GM12878 (cell line): ENCODE data around the gene ZDHHC11. TPM values are rescaled to one million over a fixed set of nuclear protein-coding genes. Genes with fewer than 3 reads are reported as not detected.

ENCODE experiments used
- ATAC-seq: fragments of 200-7000 bp; cut with Tn5 transposase; 3 replicates; pipeline ENCODE4 v1.9.1; 2020; ENCODE audit warnings: mild to moderate bottlenecking, moderate library complexity
- BruUV-seq: library from RNA; stranded (reverse); fragments of 400-500 nt; replicated peaks from 2 replicates; lab custom pipeline; 2021; lab: Mats Ljungman, UMichigan
- CTCF ChIA-PET: fragments of 300-600 bp; sonication (Branson Sonifier 250); formaldehyde crosslinking; extraction: SDS; loops from one replicate; lab custom pipeline; 2021; ENCODE audit warnings: inconsistent platforms; lab: Yijun Ruan, JAX
- POLR2A ChIA-PET: fragments of 350-600 bp; formaldehyde crosslinking; extraction: SDS; loops from one replicate; lab custom pipeline; 2021; ENCODE audit warnings: inconsistent platforms; lab: Charles Lee
- RAD21 ChIA-PET: fragments of 300-600 bp; sonication (Branson Sonifier 250); formaldehyde crosslinking; loops from one replicate; lab custom pipeline; 2023; ENCODE audit warnings: antibody characterized with exemption; ENCODE audit not compliant: unreplicated experiment; lab: Charles Lee
- SMC1A ChIA-PET: fragments of 300-600 bp; sonication (Branson Sonifier 250); formaldehyde crosslinking; loops from one replicate; lab custom pipeline; 2023; ENCODE audit not compliant: unreplicated experiment, uncharacterized antibody; lab: Charles Lee
- DNase-seq: peaks from one replicate; pipeline ENCODE4 v3.0.0-alpha.2; 2011; ENCODE audit warnings: low read depth, low spot score
- FAIRE-seq: peaks from 3 replicates; lab custom pipeline; 2011; peaks lifted over from hg19 to GRCh38; lab: Jason Lieb, UNC
- H2AFZ ChIP-seq: 2 replicates; pipeline ENCODE4 v1.6.0; 2011; ENCODE audit warnings: low read depth, low read length, control low read depth; ENCODE audit not compliant: control insufficient read depth
- H3K27ac ChIP-seq: 2 replicates; pipeline ENCODE4 v1.5.1; 2011; ENCODE audit warnings: control low read depth; ENCODE audit not compliant: control insufficient read depth, insufficient read depth
- H3K27me3 ChIP-seq, 2 experiments: replicated peaks in 1 of 2; 2 replicates each; pipeline versions ENCODE4 v1.6.0 to v1.6.1; 2011; ENCODE audit warnings: low read length in 1 of 2; ENCODE audit not compliant: control insufficient read depth in 2 of 2, insufficient read depth in 2 of 2
- H3K36me3 ChIP-seq, 2 experiments: 2 replicates each; pipeline ENCODE4 v1.5.1; 2011; ENCODE audit warnings: low read length in 1 of 2; ENCODE audit not compliant: control insufficient read depth in 2 of 2, insufficient read depth in 2 of 2
- H3K4me1 ChIP-seq: 2 replicates; pipeline ENCODE4 v1.6.1; 2011; ENCODE audit warnings: mild to moderate bottlenecking, low read length, moderate library complexity, mixed read lengths; ENCODE audit not compliant: control insufficient read depth, insufficient read depth
- H3K4me2 ChIP-seq: 2 replicates; pipeline ENCODE4 v1.6.0; 2011; ENCODE audit warnings: control low read depth; ENCODE audit not compliant: control insufficient read depth, insufficient read depth
- H3K4me3 ChIP-seq: fragments of 200-600 bp; sonication (generic); 2 replicates; pipeline ENCODE4 v1.5.1; 2016
- H3K79me2 ChIP-seq: 2 replicates; pipeline ENCODE4 v1.6.0; 2011; ENCODE audit warnings: low read length; ENCODE audit not compliant: control insufficient read depth, insufficient read depth
- H3K9ac ChIP-seq: 2 replicates; pipeline ENCODE4 v1.8.0; 2011; ENCODE audit warnings: low read length, control low read depth, mixed read lengths; ENCODE audit not compliant: control insufficient read depth, insufficient read depth
- H3K9me3 ChIP-seq: replicated peaks from 3 replicates; pipeline ENCODE4 v1.5.1; 2011; ENCODE audit warnings: mild to moderate bottlenecking, low read length; ENCODE audit not compliant: control insufficient read depth, insufficient read depth
- H4K20me1 ChIP-seq: 2 replicates; pipeline ENCODE4 v1.6.0; 2011; ENCODE audit not compliant: control insufficient read depth, insufficient read depth
- CEBPB ChIP-seq, 2 experiments: fragments of 150-350 bp in 1 of 2; IDR thresholded peaks; 2 replicates each; pipeline ENCODE4 v1.6.1; 2012 to 2014; ENCODE audit warnings: low read depth in 2 of 2, low read length in 2 of 2, borderline replicate concordance in 1 of 2, inconsistent platforms in 1 of 2
- FOS ChIP-seq: IDR thresholded peaks from 3 replicates; pipeline ENCODE4 v1.6.1; 2011; ENCODE audit warnings: borderline replicate concordance; ENCODE audit not compliant: insufficient read length; ENCODE audit errors: extremely low read depth
- GABPA ChIP-seq: IDR thresholded peaks from 2 replicates; pipeline ENCODE4 v1.6.1; 2014; ENCODE audit warnings: antibody characterized with exemption, low read depth, mild to moderate bottlenecking, inconsistent platforms
- HCFC1 ChIP-seq: fragments of 150-350 bp; IDR thresholded peaks from 2 replicates; pipeline ENCODE4 v1.6.1; 2014; ENCODE audit warnings: low read length
- IRF4 ChIP-seq: IDR thresholded peaks from 2 replicates; pipeline ENCODE4 v1.6.1; 2011; ENCODE audit warnings: low read depth, low read length
- JUND ChIP-seq: IDR thresholded peaks from 2 replicates; pipeline ENCODE4 v1.6.1; 2012; ENCODE audit warnings: low read depth, mild to moderate bottlenecking, low read length, improper control_type of control experiment, moderate library complexity
- MYC ChIP-seq: IDR thresholded peaks from 2 replicates; pipeline ENCODE4 v1.6.1; 2011; ENCODE audit warnings: mild to moderate bottlenecking, low read length, moderate library complexity, inconsistent platforms; ENCODE audit not compliant: insufficient read depth, insufficient replicate concordance, insufficient read length, severe bottlenecking
- PAX5 ChIP-seq: IDR thresholded peaks from 2 replicates; pipeline ENCODE4 v1.6.1; 2011; ENCODE audit warnings: low read depth, low read length, borderline replicate concordance
- PAX8 ChIP-seq: fragments of 450-650 bp; IDR thresholded peaks from 2 replicates; pipeline ENCODE4 v1.6.1; 2017; ENCODE audit warnings: mild to moderate bottlenecking, moderate library complexity
- POU2F2 ChIP-seq: IDR thresholded peaks from 3 replicates; pipeline ENCODE4 v1.6.1; 2011; ENCODE audit warnings: low read depth, mild to moderate bottlenecking, low read length, borderline replicate concordance
- SRF ChIP-seq, 2 experiments: IDR thresholded peaks; 2 replicates each; pipeline ENCODE4 v1.6.1; 2011; ENCODE audit warnings: low read depth in 2 of 2, low read length in 2 of 2, mild to moderate bottlenecking in 1 of 2, moderate library complexity in 1 of 2
- TARDBP ChIP-seq: IDR thresholded peaks from 2 replicates; pipeline ENCODE4 v1.6.1; 2016; ENCODE audit warnings: borderline replicate concordance
- TBL1XR1 ChIP-seq: IDR thresholded peaks from 2 replicates; pipeline ENCODE4 v1.6.1; 2012; ENCODE audit warnings: low read depth, low read length, improper control_type of control experiment
- ZNF274 ChIP-seq: IDR thresholded peaks from one replicate; pipeline ENCODE4 v1.8.0; 2011; ENCODE audit not compliant: insufficient read length, insufficient read depth
- WGBS: methylation state at CpG from one replicate; pipeline ENCODE4 v1.1.6; 2016; ENCODE audit warnings: low lambda C conversion rate; ENCODE audit not compliant: insufficient replicate concordance, insufficient coverage; ENCODE audit errors: missing lambda C conversion rate; 5-methylcytosine and 5-hydroxymethylcytosine counted together
- in situ Hi-C: fragments of 300-500 bp; cut with MboI; formaldehyde crosslinking; loops from 9 replicates; pipeline ENCODE4 v1.14.3; 2018; ENCODE audit warnings: mixed read lengths
- intact Hi-C: fragments of 100-400 bp; cut with micrococcal nuclease; formaldehyde crosslinking; loops from one replicate; pipeline ENCODE4 v1.14.2; 2022; ENCODE audit not compliant: unreplicated experiment
- polyA plus RNA-seq, 11 experiments: library from polyadenylated mRNA; depleted of rRNA in 4 of 11; unstranded in 6 of 11; stranded (reverse) in 5 of 11; fragments of >200 nt; fragmentation: Nextera tagmentation in 4 of 11; fragmentation: Illumina TruSeq in 1 of 11; extraction: Ambion mirVana in 4 of 11; extraction: Trizol in 1 of 11; gene quantifications; 1 replicate in 1 of 11; 2 replicates in 10 of 11; pipeline versions ENCODE4 v1.2.1 to v1.2.3, GENCODE V29; 2011 to 2016; ENCODE audit warnings: inconsistent platforms in 2 of 11, missing spikeins in 2 of 11, low read depth in 1 of 11
- total RNA-seq, 4 experiments: library from RNA; depleted of rRNA in 3 of 4; stranded (reverse); fragments of >200 nt in 3 of 4; fragmentation: Illumina TruSeq in 1 of 4; extraction: Trizol in 1 of 4; gene quantifications; 2 replicates each; pipeline versions ENCODE4 v1.2.1 to v1.2.3, GENCODE V29; 2013 to 2021
- TF ChIP-seq, protein P1 (sequence below): IDR thresholded peaks from 2 replicates; pipeline ENCODE4 v1.6.1; 2012; ENCODE audit warnings: mild to moderate bottlenecking, low read depth, low read length
- TF ChIP-seq, protein P2 (sequence below): fragments of 450-650 bp; IDR thresholded peaks from 2 replicates; pipeline ENCODE4 v1.6.1; 2017; ENCODE audit warnings: low read depth, mild to moderate bottlenecking, moderate library complexity
- TF ChIP-seq, protein P3 (sequence below): fragments of 450-650 bp; IDR thresholded peaks from 2 replicates; pipeline ENCODE4 v1.6.1; 2017; ENCODE audit warnings: mild to moderate bottlenecking, low read depth, inconsistent platforms; ENCODE audit not compliant: poor library complexity, severe bottlenecking
- TF ChIP-seq, protein P4 (sequence below): fragments of 450-650 bp; IDR thresholded peaks from 2 replicates; pipeline ENCODE4 v1.6.1; 2014; ENCODE audit warnings: mild to moderate bottlenecking

The ZDHHC11 gene
- total and polyA plus RNA-seq, 10 of the 15 experiments (the other 5 are each of a cell fraction or from before 2014, with no cell fraction given), result 0.04 to 1.4 (median 0.30) TPM

DNA sequence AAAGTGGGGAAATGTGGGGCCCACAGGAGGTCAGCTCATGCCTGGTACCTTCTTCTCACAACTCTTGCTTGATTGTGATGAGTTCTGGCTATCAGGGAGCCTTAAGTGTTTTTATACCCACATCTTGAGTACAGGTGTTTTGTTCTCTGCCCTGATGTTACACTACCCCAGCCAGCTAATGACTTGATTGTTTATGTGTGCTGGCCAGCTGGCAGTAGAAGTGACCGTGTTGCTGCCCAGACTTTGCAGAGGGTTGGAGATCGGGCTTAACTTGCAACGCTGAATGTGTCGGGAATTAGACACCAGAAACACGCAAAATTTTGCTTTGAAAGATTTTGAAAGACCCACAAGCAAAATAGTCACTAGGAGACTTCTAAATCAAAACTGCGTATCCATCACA is 49.3 kb downstream of the ZDHHC11 start:
- no peak overlapping the region for H3K4me3 ChIP-seq
- no peak overlapping the region for H3K27ac ChIP-seq
- no TSS peak for BruUV-seq
- no peaks in the 10 kb centered on the region for H4K20me1 ChIP-seq
- intact Hi-C loops, result no loop called here
- no peaks in the 10 kb centered on the region for H3K27me3 ChIP-seq
- WGBS, result 69% methylated on average over 6 of the region's 6 CpGs
- ChIA-PET RAD21 (no interaction called here), POLR2A (no interaction called here), SMC1A (no interaction called here), CTCF (no interaction called here)
- H2AFZ ChIP-seq, result no peak overlapping the region
- no peaks in the 10 kb centered on the region for H3K79me2 ChIP-seq
- no peak overlapping the region for H3K9ac ChIP-seq
- ATAC-seq (no peak), FAIRE-seq (no peak), DNase-seq (no peak)
- H3K36me3 ChIP-seq, result no peaks in the 10 kb centered on the region
- in situ Hi-C loops, result no loop called here
- H3K4me1 ChIP-seq, result no peaks in the 10 kb centered on the region
- H3K9me3 ChIP-seq, result no peaks in the 10 kb centered on the region; the same call in 2 of the 3 replicates
- H3K4me2 ChIP-seq, result no peak overlapping the region
- TF ChIP-seq SRF (IDR thresholded peaks at IDR 0.05; ENCODE audit: low read depth in 2 of 2, low read length in 2 of 2) (no peak), JUND (no peak), IRF4 (no peak), TBL1XR1 (no peak), CEBPB (IDR thresholded peaks at IDR 0.05; ENCODE audit: borderline replicate concordance in 1 of 2, low read depth in 2 of 2, low read length in 2 of 2) (no peak), HCFC1 (no peak), PAX8 (no peak), GABPA (no peak), FOS (no peak), PAX5 (no peak), ZNF274 (no peak), TARDBP (no peak), POU2F2 (no peak), MYC (no peak)
- TF ChIP-seq, protein P1, sequence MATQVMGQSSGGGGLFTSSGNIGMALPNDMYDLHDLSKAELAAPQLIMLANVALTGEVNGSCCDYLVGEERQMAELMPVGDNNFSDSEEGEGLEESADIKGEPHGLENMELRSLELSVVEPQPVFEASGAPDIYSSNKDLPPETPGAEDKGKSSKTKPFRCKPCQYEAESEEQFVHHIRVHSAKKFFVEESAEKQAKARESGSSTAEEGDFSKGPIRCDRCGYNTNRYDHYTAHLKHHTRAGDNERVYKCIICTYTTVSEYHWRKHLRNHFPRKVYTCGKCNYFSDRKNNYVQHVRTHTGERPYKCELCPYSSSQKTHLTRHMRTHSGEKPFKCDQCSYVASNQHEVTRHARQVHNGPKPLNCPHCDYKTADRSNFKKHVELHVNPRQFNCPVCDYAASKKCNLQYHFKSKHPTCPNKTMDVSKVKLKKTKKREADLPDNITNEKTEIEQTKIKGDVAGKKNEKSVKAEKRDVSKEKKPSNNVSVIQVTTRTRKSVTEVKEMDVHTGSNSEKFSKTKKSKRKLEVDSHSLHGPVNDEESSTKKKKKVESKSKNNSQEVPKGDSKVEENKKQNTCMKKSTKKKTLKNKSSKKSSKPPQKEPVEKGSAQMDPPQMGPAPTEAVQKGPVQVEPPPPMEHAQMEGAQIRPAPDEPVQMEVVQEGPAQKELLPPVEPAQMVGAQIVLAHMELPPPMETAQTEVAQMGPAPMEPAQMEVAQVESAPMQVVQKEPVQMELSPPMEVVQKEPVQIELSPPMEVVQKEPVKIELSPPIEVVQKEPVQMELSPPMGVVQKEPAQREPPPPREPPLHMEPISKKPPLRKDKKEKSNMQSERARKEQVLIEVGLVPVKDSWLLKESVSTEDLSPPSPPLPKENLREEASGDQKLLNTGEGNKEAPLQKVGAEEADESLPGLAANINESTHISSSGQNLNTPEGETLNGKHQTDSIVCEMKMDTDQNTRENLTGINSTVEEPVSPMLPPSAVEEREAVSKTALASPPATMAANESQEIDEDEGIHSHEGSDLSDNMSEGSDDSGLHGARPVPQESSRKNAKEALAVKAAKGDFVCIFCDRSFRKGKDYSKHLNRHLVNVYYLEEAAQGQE, result no peak
- TF ChIP-seq, protein P2, sequence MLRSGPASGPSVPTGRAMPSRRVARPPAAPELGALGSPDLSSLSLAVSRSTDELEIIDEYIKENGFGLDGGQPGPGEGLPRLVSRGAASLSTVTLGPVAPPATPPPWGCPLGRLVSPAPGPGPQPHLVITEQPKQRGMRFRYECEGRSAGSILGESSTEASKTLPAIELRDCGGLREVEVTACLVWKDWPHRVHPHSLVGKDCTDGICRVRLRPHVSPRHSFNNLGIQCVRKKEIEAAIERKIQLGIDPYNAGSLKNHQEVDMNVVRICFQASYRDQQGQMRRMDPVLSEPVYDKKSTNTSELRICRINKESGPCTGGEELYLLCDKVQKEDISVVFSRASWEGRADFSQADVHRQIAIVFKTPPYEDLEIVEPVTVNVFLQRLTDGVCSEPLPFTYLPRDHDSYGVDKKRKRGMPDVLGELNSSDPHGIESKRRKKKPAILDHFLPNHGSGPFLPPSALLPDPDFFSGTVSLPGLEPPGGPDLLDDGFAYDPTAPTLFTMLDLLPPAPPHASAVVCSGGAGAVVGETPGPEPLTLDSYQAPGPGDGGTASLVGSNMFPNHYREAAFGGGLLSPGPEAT, result no peak
- TF ChIP-seq, protein P3, sequence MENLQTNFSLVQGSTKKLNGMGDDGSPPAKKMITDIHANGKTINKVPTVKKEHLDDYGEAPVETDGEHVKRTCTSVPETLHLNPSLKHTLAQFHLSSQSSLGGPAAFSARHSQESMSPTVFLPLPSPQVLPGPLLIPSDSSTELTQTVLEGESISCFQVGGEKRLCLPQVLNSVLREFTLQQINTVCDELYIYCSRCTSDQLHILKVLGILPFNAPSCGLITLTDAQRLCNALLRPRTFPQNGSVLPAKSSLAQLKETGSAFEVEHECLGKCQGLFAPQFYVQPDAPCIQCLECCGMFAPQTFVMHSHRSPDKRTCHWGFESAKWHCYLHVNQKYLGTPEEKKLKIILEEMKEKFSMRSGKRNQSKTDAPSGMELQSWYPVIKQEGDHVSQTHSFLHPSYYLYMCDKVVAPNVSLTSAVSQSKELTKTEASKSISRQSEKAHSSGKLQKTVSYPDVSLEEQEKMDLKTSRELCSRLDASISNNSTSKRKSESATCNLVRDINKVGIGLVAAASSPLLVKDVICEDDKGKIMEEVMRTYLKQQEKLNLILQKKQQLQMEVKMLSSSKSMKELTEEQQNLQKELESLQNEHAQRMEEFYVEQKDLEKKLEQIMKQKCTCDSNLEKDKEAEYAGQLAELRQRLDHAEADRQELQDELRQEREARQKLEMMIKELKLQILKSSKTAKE, result no peak
- TF ChIP-seq, protein P4, sequence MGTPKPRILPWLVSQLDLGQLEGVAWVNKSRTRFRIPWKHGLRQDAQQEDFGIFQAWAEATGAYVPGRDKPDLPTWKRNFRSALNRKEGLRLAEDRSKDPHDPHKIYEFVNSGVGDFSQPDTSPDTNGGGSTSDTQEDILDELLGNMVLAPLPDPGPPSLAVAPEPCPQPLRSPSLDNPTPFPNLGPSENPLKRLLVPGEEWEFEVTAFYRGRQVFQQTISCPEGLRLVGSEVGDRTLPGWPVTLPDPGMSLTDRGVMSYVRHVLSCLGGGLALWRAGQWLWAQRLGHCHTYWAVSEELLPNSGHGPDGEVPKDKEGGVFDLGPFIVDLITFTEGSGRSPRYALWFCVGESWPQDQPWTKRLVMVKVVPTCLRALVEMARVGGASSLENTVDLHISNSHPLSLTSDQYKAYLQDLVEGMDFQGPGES, result no peak
